ENCODE measurements around the gene MFSD1.

DNA sequence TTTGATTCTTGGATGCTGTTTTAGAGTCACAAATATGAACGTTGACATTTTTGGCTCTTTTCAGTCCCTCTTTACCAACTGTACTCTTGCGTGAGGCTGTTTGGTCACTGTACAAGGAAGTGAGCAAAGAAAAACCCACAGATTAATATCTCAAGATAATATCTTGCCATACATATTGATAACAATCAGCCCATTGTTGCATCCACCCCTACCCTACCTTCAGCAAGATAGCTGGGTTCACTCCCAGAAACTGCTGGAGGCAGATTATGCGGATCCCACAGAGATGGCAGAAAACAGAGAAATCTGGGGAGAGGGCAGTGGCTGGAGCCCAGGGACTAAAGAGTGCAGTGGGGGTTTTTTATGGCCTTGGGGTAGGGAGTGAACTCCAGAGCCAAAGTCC, 29.9 kb upstream of the MFSD1 start:
- TF ChIP-seq, protein P1, sequence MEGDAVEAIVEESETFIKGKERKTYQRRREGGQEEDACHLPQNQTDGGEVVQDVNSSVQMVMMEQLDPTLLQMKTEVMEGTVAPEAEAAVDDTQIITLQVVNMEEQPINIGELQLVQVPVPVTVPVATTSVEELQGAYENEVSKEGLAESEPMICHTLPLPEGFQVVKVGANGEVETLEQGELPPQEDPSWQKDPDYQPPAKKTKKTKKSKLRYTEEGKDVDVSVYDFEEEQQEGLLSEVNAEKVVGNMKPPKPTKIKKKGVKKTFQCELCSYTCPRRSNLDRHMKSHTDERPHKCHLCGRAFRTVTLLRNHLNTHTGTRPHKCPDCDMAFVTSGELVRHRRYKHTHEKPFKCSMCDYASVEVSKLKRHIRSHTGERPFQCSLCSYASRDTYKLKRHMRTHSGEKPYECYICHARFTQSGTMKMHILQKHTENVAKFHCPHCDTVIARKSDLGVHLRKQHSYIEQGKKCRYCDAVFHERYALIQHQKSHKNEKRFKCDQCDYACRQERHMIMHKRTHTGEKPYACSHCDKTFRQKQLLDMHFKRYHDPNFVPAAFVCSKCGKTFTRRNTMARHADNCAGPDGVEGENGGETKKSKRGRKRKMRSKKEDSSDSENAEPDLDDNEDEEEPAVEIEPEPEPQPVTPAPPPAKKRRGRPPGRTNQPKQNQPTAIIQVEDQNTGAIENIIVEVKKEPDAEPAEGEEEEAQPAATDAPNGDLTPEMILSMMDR (IDR thresholded peaks at IDR 0.05) = no peak
- no peak for TF ChIP-seq POLR2A (IDR thresholded peaks at IDR 0.05)
